HCT116 (cell line): Measurements from ENCODE around the gene EYA2. TPM values are rescaled to one million over a fixed set of nuclear protein-coding genes. Genes with fewer than 3 reads are reported as not detected.

ENCODE experiments used
- ATAC-seq: fragments of 200-7000 bp; cut with Tn5 transposase; 2 replicates; pipeline ENCODE4 v1.9.1; 2020; ENCODE audit warnings: mild to moderate bottlenecking, moderate library complexity
- BruUV-seq: library from RNA; stranded (reverse); fragments of 400-500 nt; replicated peaks from 2 replicates; lab custom pipeline; 2021; lab: Mats Ljungman, UMichigan
- CTCF ChIA-PET: fragments of 300-600 bp; sonication (Branson Sonifier 250); formaldehyde crosslinking; loops from one replicate; lab custom pipeline; 2021; ENCODE audit warnings: antibody characterized with exemption; lab: Charles Lee
- POLR2A ChIA-PET: fragments of 300-600, 350-600 bp; sonication (Branson Sonifier 250); formaldehyde crosslinking; loops from one replicate; lab custom pipeline; 2021; ENCODE audit warnings: antibody characterized with exemption; lab: Charles Lee
- RAD21 ChIA-PET, 2 experiments: fragments of 300-600 bp; sonication (Branson Sonifier 250); formaldehyde crosslinking; loops; one replicate each; lab custom pipeline; 2023; ENCODE audit warnings: low total read pairs in 2 of 2; ENCODE audit not compliant: uncharacterized antibody in 2 of 2, unreplicated experiment in 2 of 2, low non-redundant PET in 1 of 2; lab: Charles Lee
- DNase-seq: peaks from one replicate; pipeline ENCODE4 v3.0.0-alpha.2; 2010; ENCODE audit warnings: low read depth, low spot score
- H2AFZ ChIP-seq: fragments of 200-600 bp; shearing (Covaris generic), sonication (generic); 2 replicates; pipeline ENCODE4 v1.6.1; 2017; ENCODE audit warnings: low read depth, mixed run types, mixed read lengths, antibody characterized with exemption, low read length; ENCODE audit not compliant: poor library complexity, severe bottlenecking
- H3K27ac ChIP-seq: 2 replicates; pipeline ENCODE4 v1.5.1; 2012; ENCODE audit warnings: low read depth, low read length
- H3K27me3 ChIP-seq: fragments of 200-600 bp; sonication (generic); 2 replicates; pipeline ENCODE4 v1.6.1; 2016; ENCODE audit warnings: mixed run types, low read length, mixed read lengths; ENCODE audit not compliant: insufficient read depth
- H3K36me3 ChIP-seq, 2 experiments: fragments of 200-500 bp in 1 of 2; fragments of 200-600 bp in 1 of 2; sonication (Bioruptor generic) in 1 of 2; sonication (generic) in 1 of 2; 2 replicates each; pipeline versions ENCODE4 v1.5.1 to v1.6.1; 2014 to 2016; ENCODE audit warnings: low read length in 2 of 2, inconsistent platforms in 1 of 2, mixed read lengths in 1 of 2, mixed run types in 1 of 2; ENCODE audit not compliant: insufficient read depth in 2 of 2, control insufficient read depth in 1 of 2
- H3K4me1 ChIP-seq, 2 experiments: fragments of 200-600 bp in 1 of 2; sonication (generic) in 1 of 2; 2 replicates each; pipeline versions ENCODE4 v1.5.1 to v1.6.1; 2012 to 2017; ENCODE audit warnings: low read length in 2 of 2, inconsistent platforms in 1 of 2, mild to moderate bottlenecking in 1 of 2, mixed read lengths in 1 of 2, mixed run types in 1 of 2, moderate library complexity in 1 of 2; ENCODE audit not compliant: insufficient read depth in 2 of 2, control insufficient read depth in 1 of 2
- H3K4me2 ChIP-seq: fragments of 200-600 bp; sonication (generic); 2 replicates; pipeline ENCODE4 v1.6.1; 2017; ENCODE audit warnings: mixed run types, low read length, mixed read lengths
- H3K4me3 ChIP-seq, 2 experiments: fragments of 200-600 bp in 1 of 2; sonication (generic) in 1 of 2; replicated peaks in 1 of 2; 2 replicates each; pipeline ENCODE4 v1.5.1; 2011 to 2016; ENCODE audit warnings: low read length in 2 of 2, control low read depth in 1 of 2, low read depth in 1 of 2, mild to moderate bottlenecking in 1 of 2, mixed read lengths in 1 of 2, mixed run types in 1 of 2
- H3K79me2 ChIP-seq: fragments of 200-600 bp; sonication (generic); 2 replicates; pipeline ENCODE4 v1.6.1; 2017; ENCODE audit warnings: mild to moderate bottlenecking, mixed run types, low read length, moderate library complexity, mixed read lengths; ENCODE audit not compliant: insufficient read depth
- H3K9ac ChIP-seq: fragments of 200-600 bp; sonication (generic); 2 replicates; pipeline ENCODE4 v1.6.1; 2016; ENCODE audit warnings: low read length, mixed read lengths
- H3K9me2 ChIP-seq: fragments of 200-600 bp; sonication (generic), shearing (Covaris generic); 2 replicates; pipeline ENCODE4 v1.6.1; 2017; ENCODE audit warnings: mixed run types, mild to moderate bottlenecking, moderate library complexity; ENCODE audit not compliant: insufficient read depth
- H3K9me3 ChIP-seq, 2 experiments: fragments of 200-500 bp in 1 of 2; fragments of 200-600 bp in 1 of 2; sonication (Bioruptor generic) in 1 of 2; sonication (generic) in 1 of 2; 2 replicates each; pipeline ENCODE4 v1.6.1; 2014 to 2017; ENCODE audit warnings: low read length in 2 of 2, mixed read lengths in 2 of 2, inconsistent platforms in 1 of 2, low read depth in 1 of 2, mild to moderate bottlenecking in 1 of 2, mixed run types in 1 of 2, moderate library complexity in 1 of 2; ENCODE audit not compliant: control insufficient read depth in 1 of 2, insufficient read depth in 1 of 2
- H4K20me1 ChIP-seq: fragments of 200-600 bp; sonication (generic), shearing (Covaris generic); 2 replicates; pipeline ENCODE4 v1.6.1; 2017; ENCODE audit warnings: mixed run types, mild to moderate bottlenecking, moderate library complexity; ENCODE audit not compliant: insufficient read depth
- CBX3 ChIP-seq: IDR thresholded peaks from 2 replicates; pipeline ENCODE4 v1.6.1; 2012; ENCODE audit warnings: low read depth
- CTCF ChIP-seq, 3 experiments: fragments of 200-600 bp in 1 of 3; sonication (generic) in 1 of 3; IDR thresholded peaks in 2 of 3; conservative IDR thresholded peaks in 1 of 3; 2 replicates each; pipeline ENCODE4 v1.5.1; 2012 to 2017; ENCODE audit warnings: low read depth in 2 of 3, low read length in 2 of 3, antibody characterized with exemption in 1 of 3, borderline replicate concordance in 1 of 3, control low read depth in 1 of 3, mild to moderate bottlenecking in 1 of 3, mixed read lengths in 1 of 3, mixed run types in 1 of 3, moderate library complexity in 1 of 3; ENCODE audit not compliant: insufficient read depth in 1 of 3
- EGR1 ChIP-seq: IDR thresholded peaks from 2 replicates; pipeline ENCODE4 v1.6.1; 2012; ENCODE audit warnings: low read depth
- ELF1 ChIP-seq: IDR thresholded peaks from 2 replicates; pipeline ENCODE4 v1.6.1; 2012; ENCODE audit warnings: low read depth, borderline replicate concordance
- EZH2 ChIP-seq: fragments of 200-600 bp; sonication (generic); IDR thresholded peaks from 2 replicates; pipeline ENCODE4 v1.6.1; 2017; ENCODE audit warnings: antibody characterized with exemption, mixed run types
- EZH2phosphoT487 ChIP-seq: fragments of 200-600 bp; IDR thresholded peaks from 2 replicates; pipeline ENCODE4 v1.6.1; 2018; ENCODE audit warnings: antibody characterized with exemption, borderline replicate concordance
- JUND ChIP-seq: IDR thresholded peaks from 2 replicates; pipeline ENCODE4 v1.6.1; 2012
- MAX ChIP-seq: IDR thresholded peaks from 2 replicates; pipeline ENCODE4 v1.6.1; 2012
- POLR2AphosphoS5 ChIP-seq: IDR thresholded peaks from 2 replicates; pipeline ENCODE4 v1.6.1; 2011; ENCODE audit warnings: mild to moderate bottlenecking, low read depth, low read length, moderate library complexity
- RAD21 ChIP-seq: IDR thresholded peaks from 2 replicates; pipeline ENCODE4 v1.6.1; 2012; ENCODE audit warnings: low read depth, mild to moderate bottlenecking
- REST ChIP-seq: IDR thresholded peaks from 2 replicates; pipeline ENCODE4 v1.6.1; 2012; ENCODE audit warnings: low read depth
- SIN3A ChIP-seq: IDR thresholded peaks from 2 replicates; pipeline ENCODE4 v1.6.1; 2012; ENCODE audit warnings: low read depth
- SP1 ChIP-seq: IDR thresholded peaks from 2 replicates; pipeline ENCODE4 v1.6.1; 2012; ENCODE audit warnings: low read depth
- YY1 ChIP-seq: IDR thresholded peaks from 2 replicates; pipeline ENCODE4 v1.6.1; 2011; ENCODE audit warnings: low read length, low read depth, moderate library complexity, mild to moderate bottlenecking; ENCODE audit not compliant: insufficient replicate concordance; ENCODE audit errors: extremely low read depth
- ZBTB33 ChIP-seq: IDR thresholded peaks from 2 replicates; pipeline ENCODE4 v1.6.1; 2011; ENCODE audit warnings: mild to moderate bottlenecking, low read length, moderate library complexity; ENCODE audit not compliant: insufficient replicate concordance; ENCODE audit errors: extremely low read depth
- ZFX ChIP-seq: fragments of 450-650 bp; IDR thresholded peaks from 2 replicates; pipeline ENCODE4 v1.6.1; 2017
- ZNF274 ChIP-seq: fragments of 200-500 bp; sonication (Bioruptor generic); IDR thresholded peaks from 2 replicates; pipeline ENCODE4 v1.6.1; 2014; ENCODE audit warnings: mild to moderate bottlenecking, low read depth, low read length, inconsistent platforms
- intact Hi-C: fragments of 100-400 bp; cut with micrococcal nuclease; formaldehyde crosslinking; loops from 2 replicates; pipeline ENCODE4 v1.10.0; 2022
- total RNA-seq: library from RNA; stranded (reverse); gene quantifications from one replicate; pipeline ENCODE4 v1.2.1, GENCODE V29; 2021; ENCODE audit not compliant: unreplicated experiment

Gene EYA2
- total RNA-seq, 1 experiment from 2014 or later = not detected

- RAD21 ChIA-PET = no interaction called here
- Histone ChIP-seq H3K36me3 (no peaks in the 10 kb centered on the region), H3K4me1 (no peaks in the 10 kb centered on the region), H3K27ac (no peak overlapping the region), H4K20me1 (no peaks in the 10 kb centered on the region), H3K9ac (no peak overlapping the region), H3K27me3 (peaks cover 4% of the 10 kb centered on the region; the same call in 1 of the 2 replicates), H3K4me2 (no peak overlapping the region), H3K79me2 (no peaks in the 10 kb centered on the region), H3K9me3 (no peaks in the 10 kb centered on the region), H3K9me2 (no peaks in the 10 kb centered on the region), H2AFZ (no peak overlapping the region), H3K4me3 (no peak overlapping the region)
- POLR2A ChIA-PET = no interaction called here
- DNase-seq = no peak
- no peak for TF ChIP-seq YY1
- no peak for TF ChIP-seq POLR2AphosphoS5
- TF ChIP-seq SP1 = no peak
- no peak for TF ChIP-seq ELF1
- TF ChIP-seq CTCF (IDR thresholded peaks at IDR 0.05 in 2 of 3, conservative IDR thresholded peaks at IDR 0.05 in 1 of 3; ENCODE audit: borderline replicate concordance in 1 of 3, insufficient read depth in 1 of 3, low read depth in 2 of 3, low read length in 2 of 3) = no peak
- TF ChIP-seq REST = no peak
- no peak for TF ChIP-seq ZBTB33
- no peak for TF ChIP-seq CBX3
- TF ChIP-seq MAX = no peak
- no peak for TF ChIP-seq EZH2phosphoT487
- TF ChIP-seq EGR1 = no peak
- no peak for TF ChIP-seq RAD21
- no peak for TF ChIP-seq ZNF274
- TF ChIP-seq JUND = no peak
- no peak for TF ChIP-seq ZFX
- TF ChIP-seq EZH2 = no peak
- no peak for TF ChIP-seq SIN3A
- ATAC-seq = no peak
- no TSS peak for BruUV-seq
- CTCF ChIA-PET = no interaction called here
- intact Hi-C loops = no loop called here
Observed at GRCh38 chr20:47050996-47051395, 156.4 kb downstream of the EYA2 start.
